GM21786 (cell line): ENCODE measurements around the gene INPP4B.

ENCODE experiments used
- ATAC-seq: cut with Tn5 transposase; IDR thresholded peaks from one replicate; pipeline ENCODE4 v1.9.1; 2021; ENCODE audit not compliant: unreplicated experiment

The INPP4B gene

DNA sequence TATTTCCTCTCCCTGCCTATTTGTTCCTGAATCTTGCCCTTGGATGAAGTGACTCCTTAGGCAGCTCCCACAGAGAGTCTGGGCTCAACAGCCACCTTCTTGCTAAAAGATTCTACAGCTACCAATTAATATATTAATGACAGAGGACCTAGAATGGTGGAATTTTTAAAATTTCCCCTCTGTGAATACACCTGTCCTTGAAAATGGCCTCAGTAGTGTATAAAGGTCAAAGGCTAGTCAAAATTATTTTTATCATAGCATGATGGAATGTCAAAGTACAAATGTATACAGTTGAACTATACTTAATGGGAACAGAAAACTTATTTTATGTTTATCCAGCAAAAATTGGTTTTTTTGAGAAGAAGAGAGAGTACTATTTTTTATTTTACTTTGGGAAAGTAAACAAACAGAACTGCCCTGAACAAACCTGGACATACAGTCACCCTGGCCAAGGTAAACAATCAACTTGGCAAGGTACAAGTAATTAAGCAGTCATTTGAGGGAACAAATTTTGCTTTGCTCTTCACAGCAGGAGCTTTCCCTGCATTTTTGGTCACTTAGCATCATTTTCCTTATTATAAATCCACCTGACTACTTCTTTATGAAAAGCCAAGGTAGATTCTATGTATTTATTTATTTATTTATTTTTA is 250.8 kb downstream of the INPP4B start:
- no peak for ATAC-seq

DNA sequence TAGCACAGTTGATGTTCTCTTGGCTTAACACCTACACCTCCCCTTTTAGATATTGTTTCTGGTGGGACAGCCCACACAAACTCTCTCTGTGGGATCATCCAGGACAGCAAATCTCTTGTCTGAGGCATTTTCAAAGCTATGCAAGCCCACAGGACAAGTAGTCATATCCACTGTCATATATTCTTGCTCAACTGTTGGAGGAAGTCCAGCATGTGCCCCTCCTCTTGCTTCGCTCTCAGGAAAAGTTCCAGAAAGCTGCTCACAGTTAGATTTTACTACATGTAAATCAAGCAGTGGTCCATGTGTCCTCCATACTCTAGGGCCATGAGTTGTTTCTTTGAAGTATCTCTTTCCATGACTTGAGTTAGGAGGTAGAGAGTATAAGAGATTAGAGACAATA is 260.7 kb downstream of the INPP4B start:
- no peak for ATAC-seq

DNA sequence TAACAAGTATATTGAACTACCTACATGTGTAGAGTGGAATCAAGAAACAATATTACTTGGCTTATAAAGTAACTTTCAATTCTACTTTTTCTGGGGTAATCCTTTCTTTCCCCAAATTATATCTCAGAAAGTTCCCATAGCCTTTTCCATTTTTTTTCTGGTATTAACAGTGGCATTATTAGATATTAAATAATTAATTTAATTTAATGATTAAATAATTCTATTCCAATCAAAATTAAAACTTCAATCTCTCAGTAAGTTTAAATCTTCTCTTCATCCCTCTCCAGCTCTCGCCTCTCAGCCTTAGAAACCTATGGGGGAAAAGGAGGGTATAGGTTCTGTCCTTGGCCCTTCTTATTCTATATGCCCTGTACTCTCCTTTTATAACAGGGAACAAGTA is 262.4 kb downstream of the INPP4B start:
- ATAC-seq: no peak

DNA sequence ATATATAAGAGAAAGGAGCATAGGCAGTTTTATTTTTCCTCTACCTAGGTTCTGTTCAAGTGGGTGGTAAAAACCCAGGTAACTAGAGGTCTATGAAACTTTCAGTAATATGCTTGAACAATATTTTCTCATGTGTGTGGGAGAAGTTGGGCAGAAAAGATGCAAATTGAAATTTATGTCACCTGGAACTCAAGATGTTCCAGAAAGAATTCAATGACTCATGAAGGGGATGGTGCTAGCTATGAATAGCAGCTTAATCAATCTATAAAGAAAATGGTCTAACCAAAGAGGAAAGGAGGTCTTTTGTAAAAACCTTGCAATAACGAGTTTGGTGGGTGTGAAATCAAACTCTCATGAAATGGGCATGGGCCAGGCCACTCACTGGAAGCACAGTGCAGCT is 263.8 kb downstream of the INPP4B start:
- no peak for ATAC-seq

DNA sequence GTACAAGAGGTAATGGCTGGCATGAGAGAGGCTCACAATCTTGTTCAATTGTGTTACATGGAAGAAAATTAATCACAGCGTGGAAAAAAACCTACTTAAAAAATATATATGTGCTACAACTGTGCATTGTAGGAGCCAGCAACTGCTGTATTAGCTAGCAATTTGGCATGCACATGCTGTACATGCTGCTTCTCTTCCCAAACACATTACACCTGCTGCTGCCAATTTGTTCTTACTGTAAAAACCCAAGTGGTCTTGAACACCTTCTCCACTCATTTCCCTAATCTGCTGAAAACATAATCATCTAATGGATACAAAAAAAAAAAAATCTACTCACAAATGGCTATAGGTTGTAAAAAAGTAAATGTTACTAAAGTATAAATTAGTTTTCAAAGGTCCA is 264.2 kb downstream of the INPP4B start:
- ATAC-seq: no peak

DNA sequence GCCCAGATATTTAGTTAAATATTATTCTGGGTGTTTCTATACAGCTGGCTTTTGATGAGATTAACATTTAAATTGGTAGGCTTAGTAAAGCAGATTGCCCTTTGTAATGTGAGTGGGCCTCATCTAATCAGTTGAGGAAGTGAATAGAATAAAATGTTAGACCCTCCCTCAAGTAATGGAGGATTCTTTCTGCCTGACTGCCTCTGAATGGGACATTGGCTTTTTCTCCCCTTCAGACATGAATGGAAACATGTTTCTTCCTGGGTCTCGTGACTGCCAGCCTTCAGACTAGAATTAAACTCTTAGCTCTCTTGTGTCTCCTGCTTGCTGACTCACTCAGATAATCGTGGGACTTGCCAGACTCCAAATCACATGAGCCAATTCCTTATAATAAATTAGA is 266.7 kb downstream of the INPP4B start:
- ATAC-seq: no peak

DNA sequence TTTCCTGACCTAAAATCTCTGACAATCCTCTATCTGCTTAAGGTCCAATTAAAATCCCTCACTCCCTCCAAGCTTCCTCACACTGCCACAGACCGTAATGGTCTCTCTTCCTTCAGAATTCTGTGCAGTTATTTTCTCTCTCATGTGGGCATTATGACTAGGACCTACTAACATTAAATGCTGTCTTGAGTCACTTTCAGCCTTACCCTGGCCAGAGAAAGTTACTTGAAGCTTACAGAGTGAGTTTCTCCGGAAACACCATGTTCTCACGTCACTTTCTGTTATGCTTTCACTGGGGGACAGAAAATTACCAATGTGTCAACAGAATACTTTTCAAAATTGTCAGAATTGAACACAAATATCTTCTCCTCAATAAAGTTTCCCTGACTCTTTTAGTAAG is 271.8 kb downstream of the INPP4B start:
- ATAC-seq: peak; percentile 74

DNA sequence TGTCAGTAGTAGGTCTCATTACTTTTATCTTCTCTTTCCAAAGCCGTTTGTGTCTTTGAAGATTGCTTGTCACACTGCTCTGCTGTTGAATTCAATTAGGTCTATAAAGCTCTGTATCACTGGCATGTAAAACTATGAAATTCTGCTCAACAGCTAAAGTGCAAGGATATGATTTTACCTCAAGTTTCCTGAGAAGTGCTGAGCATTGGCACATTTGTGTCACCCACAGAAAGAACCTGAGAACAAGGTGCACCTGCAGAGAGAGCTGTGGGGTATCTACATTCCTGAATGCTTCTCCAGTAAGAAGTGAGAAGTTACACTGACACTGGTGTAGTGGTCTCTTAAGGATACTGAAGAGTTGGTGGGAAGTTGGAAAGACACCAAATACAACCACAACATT is 274.0 kb downstream of the INPP4B start:
- no peak for ATAC-seq

DNA sequence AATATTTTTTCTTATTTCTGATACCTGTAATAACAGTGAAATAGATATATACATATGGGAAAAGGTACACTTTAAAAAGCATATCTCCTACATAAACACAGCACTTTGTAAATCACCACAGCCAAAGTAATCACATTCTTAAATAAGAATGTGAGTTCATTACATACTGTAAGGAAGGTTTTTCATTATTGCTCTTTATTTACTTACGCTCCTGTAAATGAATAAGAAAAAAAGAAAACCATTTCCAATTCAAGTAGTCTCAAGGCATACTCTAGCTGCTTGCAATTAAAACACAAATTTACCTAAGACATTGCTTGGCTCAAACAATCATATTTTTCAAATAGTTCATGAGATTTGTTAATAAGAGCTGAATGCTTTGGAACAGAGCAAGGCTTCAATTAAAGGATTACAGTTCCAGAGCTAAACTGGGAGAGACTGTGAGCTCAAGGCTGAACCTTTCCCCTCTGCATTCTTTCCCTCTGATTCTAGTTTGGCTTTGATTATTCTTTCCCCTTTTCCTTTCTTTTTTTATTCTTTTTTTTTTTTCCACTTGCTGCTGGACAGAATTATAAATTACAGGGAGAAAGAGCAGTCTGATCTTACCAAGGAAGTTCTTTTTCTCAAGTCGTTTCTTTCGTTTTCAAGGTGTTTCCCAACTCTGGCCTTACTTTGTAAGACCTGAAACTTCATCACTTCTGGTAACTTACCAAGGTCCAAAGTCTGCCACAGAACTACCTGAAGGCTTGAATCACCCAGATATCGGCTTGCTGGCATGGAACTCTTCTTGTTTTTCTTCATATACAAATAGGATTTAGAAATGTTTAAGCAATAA is 278.3 kb downstream of the INPP4B start:
- ATAC-seq: peak; percentile 44

DNA sequence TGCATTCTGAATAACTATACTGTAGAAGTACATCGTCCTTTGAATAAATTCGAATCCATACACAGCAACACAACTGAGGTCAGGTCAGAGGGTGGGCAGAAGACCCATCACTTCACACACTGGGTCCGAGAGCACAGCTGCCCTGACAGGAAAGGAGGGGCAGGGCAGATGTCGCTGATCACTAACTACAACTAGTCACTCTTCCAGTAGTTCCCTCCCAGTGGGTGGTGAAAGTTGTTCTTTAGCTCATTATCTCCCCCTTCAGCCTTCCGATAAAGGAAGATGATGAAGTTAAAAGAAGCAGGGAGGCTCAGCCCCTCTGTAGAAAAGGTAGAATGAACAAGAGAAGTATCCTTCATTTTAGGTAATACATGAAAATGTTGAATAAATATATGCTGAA is 278.9 kb downstream of the INPP4B start:
- ATAC-seq: peak; percentile 44

DNA sequence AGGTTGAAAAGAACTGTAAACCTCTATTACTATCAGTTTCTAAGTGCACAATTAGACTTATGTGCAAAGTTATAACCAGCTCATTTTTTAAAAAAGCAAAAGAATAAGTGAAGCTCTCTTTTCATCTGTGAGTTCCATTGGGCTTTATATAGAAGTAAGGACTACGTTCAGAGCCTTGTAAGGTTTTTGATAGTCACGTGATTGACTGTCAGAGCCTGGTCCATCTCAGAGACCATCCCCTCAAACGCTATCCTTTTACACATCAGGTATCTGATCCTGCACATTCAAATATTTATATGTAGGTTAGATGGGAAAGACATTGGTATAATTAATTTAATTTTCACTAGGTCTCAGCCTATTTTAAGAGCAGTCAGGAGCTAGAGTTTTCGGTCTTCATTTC is 279.3 kb downstream of the INPP4B start:
- no peak for ATAC-seq

DNA sequence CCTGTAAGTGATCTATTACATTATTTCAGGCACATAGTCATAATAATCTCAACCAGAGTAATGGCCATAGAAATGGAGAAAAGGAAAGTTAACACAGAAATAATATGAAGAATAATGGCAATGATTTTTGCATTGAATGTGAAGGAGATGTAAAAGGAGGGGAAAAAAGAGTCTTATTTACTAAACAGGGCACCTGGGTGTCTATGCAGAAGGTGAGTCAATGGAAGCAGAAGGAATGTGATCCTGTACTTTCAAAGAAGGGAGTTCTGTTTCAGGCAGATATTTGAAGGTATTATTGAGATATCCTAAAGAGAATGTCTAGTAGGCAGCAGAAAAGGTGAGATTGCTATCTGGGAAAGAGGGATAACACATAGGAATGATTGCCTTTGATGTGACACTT is 279.9 kb downstream of the INPP4B start:
- no peak for ATAC-seq

DNA sequence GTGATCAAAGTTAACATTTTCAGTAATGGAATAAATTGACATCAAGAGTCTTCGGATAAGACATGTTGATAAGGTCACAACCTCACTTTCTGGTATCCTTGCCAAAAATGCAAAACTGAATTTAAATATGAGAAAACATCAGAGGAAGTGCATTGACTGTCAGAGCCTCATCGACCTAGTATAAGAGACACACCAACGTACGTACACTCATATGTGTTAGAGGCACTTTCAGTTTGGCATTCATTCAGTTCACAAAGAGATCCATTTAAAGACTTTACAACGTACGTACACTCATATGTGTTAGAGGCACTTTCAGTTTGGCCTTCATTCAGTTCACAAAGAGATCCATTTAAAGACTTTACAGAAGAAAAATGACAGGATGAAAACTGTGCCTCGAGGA is 280.3 kb downstream of the INPP4B start:
- no peak for ATAC-seq

DNA sequence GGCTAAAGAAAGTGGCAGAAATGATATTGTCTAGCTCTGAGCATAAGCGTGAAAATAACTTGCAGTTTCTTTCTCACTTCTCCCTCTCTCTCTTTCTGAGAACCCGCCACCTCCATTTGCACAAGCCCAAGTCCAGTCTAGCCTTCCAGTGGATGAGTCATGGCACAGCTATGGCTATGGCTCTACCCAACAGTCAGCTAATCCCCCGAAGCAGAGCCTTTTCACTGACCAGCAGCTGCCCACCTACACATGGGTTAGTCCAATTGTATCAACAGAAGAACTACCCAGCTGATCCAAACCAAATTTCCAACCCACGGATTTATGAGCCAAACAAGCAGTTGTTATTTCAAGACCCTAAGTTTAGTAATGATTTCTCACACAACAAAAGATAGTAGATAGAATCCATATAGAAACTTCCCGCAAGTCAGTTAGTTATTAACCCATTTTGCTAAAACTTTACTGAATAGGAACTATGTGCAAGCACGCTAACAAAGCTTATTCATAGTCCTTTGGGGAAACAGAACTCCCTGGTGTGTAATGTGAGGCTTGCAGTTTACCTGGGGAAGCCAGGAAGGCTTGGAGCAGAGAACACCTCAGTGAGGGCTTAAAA is 282.3 kb downstream of the INPP4B start:
- ATAC-seq: peak; percentile 44

DNA sequence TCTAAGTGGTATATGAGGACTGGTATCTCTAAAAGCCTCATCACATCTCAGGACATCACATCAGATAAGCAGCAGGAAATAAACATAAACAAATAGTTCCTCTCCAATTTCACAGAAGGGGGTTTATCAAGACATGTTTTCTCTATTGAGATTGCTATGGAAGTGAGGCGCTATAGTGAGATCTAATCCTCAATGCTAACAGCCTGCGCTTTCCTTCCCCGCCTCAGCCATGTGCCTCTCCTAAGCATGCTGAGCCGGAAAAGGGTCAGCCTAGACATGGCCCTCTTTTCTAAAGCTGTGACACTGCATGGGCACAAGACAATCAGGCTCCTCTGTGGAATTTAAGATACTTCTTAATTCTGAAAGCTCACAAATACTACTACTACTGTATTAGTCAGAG is 286.1 kb downstream of the INPP4B start:
- ATAC-seq: no peak

DNA sequence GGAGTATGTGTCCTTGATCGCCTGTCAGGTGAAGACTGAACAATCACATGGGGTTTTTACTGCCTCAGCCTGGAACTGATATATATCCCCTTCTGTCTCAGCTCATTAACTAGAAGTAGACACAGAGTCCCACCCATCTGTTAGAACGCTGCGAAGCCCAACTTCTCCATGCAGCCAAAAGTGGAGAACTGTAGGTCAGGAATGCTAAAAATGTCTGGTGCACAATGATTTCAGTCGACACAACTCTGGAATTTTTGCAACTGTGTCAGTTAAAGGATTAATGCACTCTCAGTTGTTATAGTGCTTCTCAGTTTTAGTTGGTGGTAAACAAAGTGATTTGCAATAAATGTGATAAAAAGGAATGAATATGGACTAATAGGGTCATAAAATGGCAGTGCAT is 287.2 kb downstream of the INPP4B start:
- no peak for ATAC-seq

DNA sequence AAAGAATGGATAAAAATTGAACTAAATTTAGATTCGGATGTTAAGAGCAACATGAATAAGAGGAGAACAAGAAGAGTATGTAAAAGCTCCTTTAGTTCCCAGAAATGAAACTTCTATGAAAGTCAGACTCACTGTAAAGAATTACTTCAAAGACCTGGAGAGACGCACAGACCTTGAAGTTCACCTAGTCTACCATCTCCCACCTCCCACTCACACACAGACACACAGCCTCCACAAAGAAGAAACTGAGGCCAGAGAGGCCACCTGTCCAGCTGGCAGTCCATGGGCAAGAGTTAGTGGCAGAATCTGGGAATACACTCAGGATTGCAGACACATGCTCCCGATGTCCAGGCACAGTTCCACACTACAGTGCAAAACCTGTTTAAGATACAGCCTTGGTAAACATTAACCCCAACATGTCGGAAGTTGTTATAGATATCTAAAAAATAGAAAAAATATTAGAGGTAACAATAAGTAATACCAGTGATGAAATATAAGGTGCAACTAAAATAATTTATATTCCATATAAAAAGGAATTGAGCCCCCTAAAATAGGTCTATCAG is 288.8 kb downstream of the INPP4B start:
- ATAC-seq: no peak

DNA sequence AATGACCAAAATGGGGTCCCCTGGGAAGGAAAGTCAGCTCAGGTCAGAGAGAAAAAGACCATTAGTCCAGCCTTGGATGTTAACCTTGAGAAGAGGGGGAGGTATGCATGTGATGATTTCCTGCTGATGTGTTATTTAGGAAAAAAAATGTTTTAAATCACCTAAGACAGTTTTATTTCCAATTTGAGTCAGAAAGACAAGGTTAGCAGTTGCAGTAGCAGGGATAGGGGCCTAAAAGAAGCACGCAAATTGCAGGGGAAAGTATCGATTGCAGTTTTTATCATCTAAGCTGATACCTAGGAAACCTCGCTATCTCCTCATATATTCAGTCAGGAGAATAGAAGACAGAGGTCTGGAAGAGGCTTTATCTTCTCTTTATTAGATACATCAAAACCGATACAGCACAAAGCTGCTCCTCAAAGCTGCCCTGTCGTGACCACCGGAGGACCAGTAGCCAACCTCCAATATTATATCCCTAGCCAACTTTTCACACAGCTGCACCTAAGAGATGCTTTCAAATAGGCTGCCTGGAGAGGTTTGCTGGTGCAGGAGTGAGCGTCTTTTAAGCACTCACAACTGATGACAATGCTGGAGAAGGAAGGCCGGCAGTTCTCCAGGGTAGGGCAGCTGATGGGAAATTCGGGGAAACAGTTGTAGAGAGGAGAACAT is 289.4 kb downstream of the INPP4B start:
- no peak for ATAC-seq

DNA sequence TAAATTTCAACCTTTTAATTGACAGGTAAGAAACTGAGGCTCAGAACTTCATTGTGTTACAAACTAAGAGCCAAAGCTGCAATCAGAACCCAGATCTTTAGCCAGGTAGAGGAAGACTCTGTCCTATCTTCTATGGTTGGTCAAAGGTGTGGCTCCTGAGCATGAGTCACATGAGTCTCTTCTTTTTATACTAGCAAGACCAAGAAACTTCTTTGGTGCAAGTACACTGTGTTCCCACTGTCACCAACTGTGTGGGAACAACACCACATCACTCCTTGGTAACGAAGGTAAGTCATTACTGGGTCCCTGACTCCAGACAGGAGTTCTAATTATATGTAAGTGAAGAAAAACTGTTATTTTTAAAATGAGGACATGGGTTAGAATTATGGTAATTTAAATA is 290.1 kb downstream of the INPP4B start:
- ATAC-seq: no peak

DNA sequence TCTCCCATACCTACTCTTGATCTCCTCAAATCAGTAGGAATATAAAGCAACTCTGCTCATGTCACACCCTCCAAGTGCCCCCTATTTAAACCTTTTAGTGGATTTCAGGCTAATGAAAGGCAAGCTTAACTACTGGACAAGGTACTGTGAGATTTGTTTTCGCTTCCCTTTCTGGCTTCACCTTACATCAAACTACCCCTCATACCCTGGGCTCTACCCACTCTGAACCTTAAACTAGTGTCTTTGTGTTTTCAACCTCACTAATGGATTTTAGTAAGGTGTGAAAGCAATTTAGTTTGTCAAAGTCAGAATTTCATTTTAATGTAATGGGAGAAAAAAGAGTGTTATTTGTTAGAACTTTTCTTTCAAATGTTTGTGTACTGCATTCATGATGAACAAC is 291.7 kb downstream of the INPP4B start:
- no peak for ATAC-seq

DNA sequence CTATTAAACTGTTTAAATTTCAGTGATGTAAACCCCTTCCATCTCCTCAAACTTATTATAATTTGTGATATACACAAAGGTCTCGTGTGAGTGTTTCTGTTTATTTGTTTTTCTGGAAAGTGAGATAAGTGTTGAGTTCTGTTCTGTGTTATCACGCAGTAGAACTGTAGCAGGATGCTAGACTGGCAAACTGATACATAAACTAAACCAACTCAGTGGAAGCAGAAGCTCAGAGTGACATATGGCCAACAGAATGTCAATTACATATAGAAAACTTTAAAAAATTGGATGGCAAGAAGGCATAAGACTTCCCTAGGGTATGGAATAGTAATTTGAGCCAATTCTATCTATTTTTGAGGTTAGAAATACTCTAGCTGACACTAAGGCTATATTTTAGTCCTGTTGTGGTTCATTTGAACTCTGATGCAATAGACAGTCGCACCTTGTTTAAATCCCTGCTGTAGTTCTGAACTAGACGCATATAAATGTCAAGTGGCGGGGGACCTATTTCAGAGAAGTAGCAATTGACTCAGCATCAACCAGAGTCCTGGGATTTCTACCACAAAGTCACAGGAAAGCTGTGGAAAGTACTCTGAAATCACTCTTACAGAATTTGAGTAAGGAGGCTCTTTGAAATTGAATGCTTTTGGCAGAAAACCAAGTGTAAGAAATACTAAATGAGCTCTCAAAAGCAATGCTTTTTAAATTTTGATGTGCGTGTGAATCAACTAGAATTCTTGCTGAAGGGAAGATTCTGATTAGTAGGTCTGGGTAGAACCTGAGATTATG is 294.4 kb downstream of the INPP4B start:
- ATAC-seq: no peak
